K562 (cell line): Measurements from ENCODE around the gene OSBPL7. TPM values are rescaled to one million over a fixed set of nuclear protein-coding genes. Genes with fewer than 3 reads are reported as not detected.

Experiments used
- ADNP ChIP-seq: fragments of 200-800 bp; sonication (Bioruptor generic); IDR thresholded peaks from 2 replicates; pipeline ENCODE4 v1.6.1; 2016; ENCODE audit warnings: missing genetic modification characterization, missing compliant biosample characterization
- BMI1 ChIP-seq: fragments of 150-350 bp; IDR thresholded peaks from 2 replicates; pipeline ENCODE4 v1.6.1; 2014; ENCODE audit warnings: low read length
- CBX5 ChIP-seq: IDR thresholded peaks from 2 replicates; pipeline ENCODE4 v1.6.1; 2014; ENCODE audit warnings: low read depth, borderline replicate concordance
- ELF1 ChIP-seq: fragments of 200-800 bp; sonication (Bioruptor generic); IDR thresholded peaks from 2 replicates; pipeline ENCODE4 v1.6.1; 2016; ENCODE audit warnings: missing genetic modification characterization, missing compliant biosample characterization
- ELF4 ChIP-seq: fragments of 450-650 bp; formaldehyde crosslinking; IDR thresholded peaks from 2 replicates; pipeline ENCODE4 v1.4.0; 2022; ENCODE audit warnings: missing genetic modification characterization
- FOXA1 ChIP-seq: fragments of 450-650 bp; IDR thresholded peaks from 2 replicates; pipeline ENCODE4 v1.6.1; 2016; ENCODE audit warnings: mild to moderate bottlenecking, borderline replicate concordance
- HIVEP1 ChIP-seq: fragments of 250-450 bp; sonication (Bioruptor Pico); IDR thresholded peaks from 2 replicates; pipeline ENCODE4 v1.4.0; 2020; ENCODE audit warnings: mild to moderate bottlenecking
- HMGXB4 ChIP-seq: sonication (generic); formaldehyde crosslinking; IDR thresholded peaks from 2 replicates; pipeline ENCODE4 v1.8.1; 2023; ENCODE audit warnings: mild to moderate bottlenecking, missing genetic modification reagents
- ILF3 ChIP-seq: fragments of 450-650 bp; IDR thresholded peaks from 2 replicates; pipeline ENCODE4 v1.6.1; 2018; ENCODE audit warnings: antibody characterized with exemption, mild to moderate bottlenecking, moderate library complexity, borderline replicate concordance
- KLF10 ChIP-seq: fragments of 250-450 bp; sonication (Bioruptor Pico); IDR thresholded peaks from 2 replicates; pipeline ENCODE4 v1.6.1; 2021; ENCODE audit warnings: matching md5 sums
- MTA1 ChIP-seq: fragments of 450-650 bp; IDR thresholded peaks from 2 replicates; pipeline ENCODE4 v1.6.1; 2017; ENCODE audit warnings: borderline replicate concordance
- NR2C1 ChIP-seq, 2 experiments: fragments of 450-650 bp; IDR thresholded peaks; 2 replicates each; pipeline ENCODE4 v1.6.1; 2017; ENCODE audit warnings: mild to moderate bottlenecking in 2 of 2, antibody characterized with exemption in 1 of 2, inconsistent platforms in 1 of 2, missing compliant biosample characterization in 1 of 2, missing genetic modification characterization in 1 of 2
- RB1 ChIP-seq: fragments of 450-650 bp; IDR thresholded peaks from 2 replicates; pipeline ENCODE4 v1.6.1; 2017; ENCODE audit warnings: low read depth, mild to moderate bottlenecking
- SMARCB1 ChIP-seq: IDR thresholded peaks from 2 replicates; pipeline ENCODE4 v1.6.1; 2011; ENCODE audit warnings: improper control_type of control experiment, low read depth; ENCODE audit not compliant: insufficient read length
- THRB ChIP-seq: fragments of 450-650 bp; formaldehyde crosslinking; conservative IDR thresholded peaks from 2 replicates; pipeline ENCODE4 v1.4.0; 2022; ENCODE audit warnings: mild to moderate bottlenecking, missing genetic modification characterization
- U2AF1 ChIP-seq: fragments of 200-400 bp; formaldehyde crosslinking; optimal IDR thresholded peaks from 2 replicates; pipeline ENCODE3; 2017; ENCODE audit warnings: mild to moderate bottlenecking, low read depth, low read length, moderate library complexity
- ZBTB26 ChIP-seq: fragments of 450-650 bp; formaldehyde crosslinking; IDR thresholded peaks from 2 replicates; pipeline ENCODE4 v1.4.0; 2022; ENCODE audit warnings: missing genetic modification characterization
- ZFP30 ChIP-seq: fragments of 250-450 bp; sonication (Bioruptor Pico); IDR thresholded peaks from 2 replicates; pipeline ENCODE4 v1.8.0; 2022; ENCODE audit warnings: moderate library complexity, mild to moderate bottlenecking, inconsistent platforms, borderline replicate concordance
- ZFP91 ChIP-seq: sonication (generic); formaldehyde crosslinking; IDR thresholded peaks from 2 replicates; pipeline ENCODE4 v1.8.0; 2022; ENCODE audit warnings: mild to moderate bottlenecking, missing genetic modification reagents
- ZNF134 ChIP-seq: fragments of 250-450 bp; sonication (Bioruptor Pico); conservative IDR thresholded peaks from 2 replicates; pipeline ENCODE4 v1.4.0; 2020
- ZNF253 ChIP-seq: fragments of 250-450 bp; sonication (Bioruptor Pico); conservative IDR thresholded peaks from 2 replicates; pipeline ENCODE4 v1.6.1; 2021; ENCODE audit warnings: mild to moderate bottlenecking
- ZNF431 ChIP-seq: sonication (generic); formaldehyde crosslinking; IDR thresholded peaks from 2 replicates; pipeline ENCODE4 v1.8.0; 2022; ENCODE audit warnings: mild to moderate bottlenecking, missing genetic modification reagents
- ZNF830 ChIP-seq: fragments of 250-450 bp; sonication (Bioruptor Pico); IDR thresholded peaks from 2 replicates; pipeline ENCODE4 v1.5.0; 2021; ENCODE audit warnings: mild to moderate bottlenecking
- polyA plus RNA-seq, 8 experiments: library from polyadenylated mRNA; depleted of rRNA in 4 of 8; stranded (reverse) in 5 of 8; unstranded in 3 of 8; fragments of >200 nt; fragmentation: Nextera tagmentation in 2 of 8; fragmentation: Illumina TruSeq in 1 of 8; extraction: Ambion mirVana in 2 of 8; extraction: Trizol in 1 of 8; gene quantifications; 2 replicates each; pipeline versions ENCODE4 v1.2.1 to v1.2.3, GENCODE V29; 2011 to 2014; ENCODE audit warnings: inconsistent platforms in 1 of 8, missing spikeins in 1 of 8
- total RNA-seq, 7 experiments: library from RNA; depleted of rRNA in 6 of 7; stranded (reverse); fragments of >200 nt in 6 of 7; fragmentation: Illumina TruSeq in 2 of 7; extraction: Trizol in 2 of 7; gene quantifications; 2 replicates each; pipeline versions ENCODE4 v1.2.1 to v1.2.3, GENCODE V29; 2011 to 2021; ENCODE audit warnings: low replicate concordance in 1 of 7

Gene OSBPL7
- total and polyA plus RNA-seq, 9 of the 15 experiments (the other 6 are each of a cell fraction or from before 2014, with no cell fraction given) = 0.32 to 11.9 (median 5.8) TPM

GRCh38 chr17:47840742-47841487 lies 19.3 kb upstream of the OSBPL7 start, which contains the start of gene SCRN2 (continued):
- TF ChIP-seq FOXA1 (no peak), KLF10 (CRISPR knock-in tag) (no peak), ZNF253 (no peak), SMARCB1 (no peak), ZFP91 (CRISPR knock-in tag) (no peak), RB1 (peak; percentile 77), CBX5 (no peak), MTA1 (peak; percentile 34; the same call in 1 of the 2 replicates), ZNF431 (CRISPR knock-in tag) (no peak), ZFP30 (CRISPR knock-in tag) (no peak), THRB (CRISPR knock-in tag) (no peak), ADNP (tag) (no peak), BMI1 (no peak), ELF1 (tag) (no peak), U2AF1 (no peak), ILF3 (no peak), HMGXB4 (CRISPR knock-in tag) (no peak), ELF4 (0 out of 2 replicates have a peak, but pooled peaks have one; percentile 36), HIVEP1 (CRISPR knock-in tag) (no peak), ZNF830 (CRISPR knock-in tag) (no peak), ZNF134 (CRISPR knock-in tag) (no peak), ZBTB26 (CRISPR knock-in tag) (no peak), NR2C1 (IDR thresholded peaks at IDR 0.05) (peak; percentile 95), NR2C1 (tag; IDR thresholded peaks at IDR 0.05) (peak; percentile 94)
